ENCODE results near the gene WDTC1.
"Not testable (repeated sequence)": the region's sequence is repeated elsewhere in the genome, so short reads cannot be mapped to it uniquely, and the experiment has no call there.

DNA sequence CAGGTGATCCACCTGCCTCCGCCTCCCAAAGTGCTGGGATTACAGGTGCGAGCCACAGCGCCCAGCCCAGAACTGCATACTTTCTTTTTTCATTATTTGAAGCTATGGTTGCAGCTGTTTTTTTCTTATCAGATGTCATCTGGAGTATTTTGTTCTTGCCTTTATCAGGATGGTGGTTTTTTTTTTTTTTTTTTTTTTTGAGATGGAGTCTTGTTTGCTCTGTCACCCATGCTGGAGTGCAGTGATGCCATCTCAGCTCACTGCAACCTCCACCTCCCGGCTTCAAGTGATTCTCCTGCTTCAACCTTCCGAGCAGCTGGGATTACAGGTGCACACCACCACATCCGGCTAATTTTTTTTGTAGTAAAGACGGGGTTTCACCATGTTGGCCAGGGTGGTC lies 51.4 kb downstream of the WDTC1 start:
- not testable (repeated sequence) for TF ChIP-seq POLR2A (IDR thresholded peaks at IDR 0.05; ENCODE audit: low read length); CHD2 (IDR thresholded peaks at IDR 0.05; ENCODE audit: low read length, partially characterized antibody); BHLHE40 (IDR thresholded peaks at IDR 0.05; ENCODE audit: low read depth, low read length); MAFK (IDR thresholded peaks at IDR 0.05; ENCODE audit: partially characterized antibody); RARB (CRISPR knock-in tag; IDR thresholded peaks at IDR 0.05); MYC (IDR thresholded peaks at IDR 0.05; ENCODE audit: borderline replicate concordance, low read length); JUNB (IDR thresholded peaks at IDR 0.05); KDM1A (IDR thresholded peaks at IDR 0.05; ENCODE audit: low read depth); CBX8 (IDR thresholded peaks at IDR 0.05)
- TF ChIP-seq, protein P1, sequence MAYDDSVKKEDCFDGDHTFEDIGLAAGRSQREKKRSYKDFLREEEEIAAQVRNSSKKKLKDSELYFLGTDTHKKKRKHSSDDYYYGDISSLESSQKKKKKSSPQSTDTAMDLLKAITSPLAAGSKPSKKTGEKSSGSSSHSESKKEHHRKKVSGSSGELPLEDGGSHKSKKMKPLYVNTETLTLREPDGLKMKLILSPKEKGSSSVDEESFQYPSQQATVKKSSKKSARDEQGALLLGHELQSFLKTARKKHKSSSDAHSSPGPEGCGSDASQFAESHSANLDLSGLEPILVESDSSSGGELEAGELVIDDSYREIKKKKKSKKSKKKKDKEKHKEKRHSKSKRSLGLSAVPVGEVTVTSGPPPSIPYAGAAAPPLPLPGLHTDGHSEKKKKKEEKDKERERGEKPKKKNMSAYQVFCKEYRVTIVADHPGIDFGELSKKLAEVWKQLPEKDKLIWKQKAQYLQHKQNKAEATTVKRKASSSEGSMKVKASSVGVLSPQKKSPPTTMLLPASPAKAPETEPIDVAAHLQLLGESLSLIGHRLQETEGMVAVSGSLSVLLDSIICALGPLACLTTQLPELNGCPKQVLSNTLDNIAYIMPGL (CRISPR knock-in tag; IDR thresholded peaks at IDR 0.05; ENCODE audit: borderline replicate concordance) = not testable (repeated sequence)
- TF ChIP-seq, protein P2, sequence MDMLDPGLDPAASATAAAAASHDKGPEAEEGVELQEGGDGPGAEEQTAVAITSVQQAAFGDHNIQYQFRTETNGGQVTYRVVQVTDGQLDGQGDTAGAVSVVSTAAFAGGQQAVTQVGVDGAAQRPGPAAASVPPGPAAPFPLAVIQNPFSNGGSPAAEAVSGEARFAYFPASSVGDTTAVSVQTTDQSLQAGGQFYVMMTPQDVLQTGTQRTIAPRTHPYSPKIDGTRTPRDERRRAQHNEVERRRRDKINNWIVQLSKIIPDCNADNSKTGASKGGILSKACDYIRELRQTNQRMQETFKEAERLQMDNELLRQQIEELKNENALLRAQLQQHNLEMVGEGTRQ (IDR thresholded peaks at IDR 0.05) = not testable (repeated sequence)
- TF ChIP-seq, protein P3, sequence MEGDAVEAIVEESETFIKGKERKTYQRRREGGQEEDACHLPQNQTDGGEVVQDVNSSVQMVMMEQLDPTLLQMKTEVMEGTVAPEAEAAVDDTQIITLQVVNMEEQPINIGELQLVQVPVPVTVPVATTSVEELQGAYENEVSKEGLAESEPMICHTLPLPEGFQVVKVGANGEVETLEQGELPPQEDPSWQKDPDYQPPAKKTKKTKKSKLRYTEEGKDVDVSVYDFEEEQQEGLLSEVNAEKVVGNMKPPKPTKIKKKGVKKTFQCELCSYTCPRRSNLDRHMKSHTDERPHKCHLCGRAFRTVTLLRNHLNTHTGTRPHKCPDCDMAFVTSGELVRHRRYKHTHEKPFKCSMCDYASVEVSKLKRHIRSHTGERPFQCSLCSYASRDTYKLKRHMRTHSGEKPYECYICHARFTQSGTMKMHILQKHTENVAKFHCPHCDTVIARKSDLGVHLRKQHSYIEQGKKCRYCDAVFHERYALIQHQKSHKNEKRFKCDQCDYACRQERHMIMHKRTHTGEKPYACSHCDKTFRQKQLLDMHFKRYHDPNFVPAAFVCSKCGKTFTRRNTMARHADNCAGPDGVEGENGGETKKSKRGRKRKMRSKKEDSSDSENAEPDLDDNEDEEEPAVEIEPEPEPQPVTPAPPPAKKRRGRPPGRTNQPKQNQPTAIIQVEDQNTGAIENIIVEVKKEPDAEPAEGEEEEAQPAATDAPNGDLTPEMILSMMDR (IDR thresholded peaks at IDR 0.05) = not testable (repeated sequence)
- TF ChIP-seq, protein P4, sequence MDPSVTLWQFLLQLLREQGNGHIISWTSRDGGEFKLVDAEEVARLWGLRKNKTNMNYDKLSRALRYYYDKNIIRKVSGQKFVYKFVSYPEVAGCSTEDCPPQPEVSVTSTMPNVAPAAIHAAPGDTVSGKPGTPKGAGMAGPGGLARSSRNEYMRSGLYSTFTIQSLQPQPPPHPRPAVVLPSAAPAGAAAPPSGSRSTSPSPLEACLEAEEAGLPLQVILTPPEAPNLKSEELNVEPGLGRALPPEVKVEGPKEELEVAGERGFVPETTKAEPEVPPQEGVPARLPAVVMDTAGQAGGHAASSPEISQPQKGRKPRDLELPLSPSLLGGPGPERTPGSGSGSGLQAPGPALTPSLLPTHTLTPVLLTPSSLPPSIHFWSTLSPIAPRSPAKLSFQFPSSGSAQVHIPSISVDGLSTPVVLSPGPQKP (IDR thresholded peaks at IDR 0.05; ENCODE audit: low read depth, low read length) = not testable (repeated sequence)

All from A549 (cell line).